Measurements from ENCODE around the gene DIS3L2.

DNA sequence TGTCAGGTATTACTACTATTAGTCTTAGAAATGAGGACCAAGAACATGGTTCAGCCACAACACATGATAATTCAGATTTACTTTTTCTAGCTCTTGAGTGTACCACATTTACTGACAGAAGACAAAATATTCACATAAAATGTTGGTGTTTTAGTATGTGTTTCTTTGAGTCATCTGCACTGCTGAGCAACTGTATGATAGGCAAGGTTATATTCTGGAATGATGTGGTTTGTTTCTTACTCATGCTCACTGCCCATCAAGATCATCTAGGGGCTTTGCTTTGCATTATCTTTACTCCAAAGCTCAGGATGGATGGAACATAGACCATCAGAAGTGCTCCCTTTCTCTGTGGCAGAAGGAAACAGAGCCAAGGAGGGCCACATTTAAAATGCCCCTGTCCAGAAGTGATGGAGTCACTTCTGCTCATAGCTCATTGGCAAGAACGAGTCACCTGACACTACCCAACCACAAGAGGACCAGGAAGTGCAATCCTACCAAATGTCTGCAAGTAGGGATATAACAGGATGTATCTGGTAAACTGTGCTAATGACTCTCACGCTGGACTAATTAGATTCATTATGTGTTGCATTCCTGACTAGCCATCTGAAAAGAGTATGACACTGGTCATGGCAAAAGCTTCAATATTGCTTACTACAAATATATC is 81.5 kb downstream of the DIS3L2 start:
- TF ChIP-seq, protein P1, sequence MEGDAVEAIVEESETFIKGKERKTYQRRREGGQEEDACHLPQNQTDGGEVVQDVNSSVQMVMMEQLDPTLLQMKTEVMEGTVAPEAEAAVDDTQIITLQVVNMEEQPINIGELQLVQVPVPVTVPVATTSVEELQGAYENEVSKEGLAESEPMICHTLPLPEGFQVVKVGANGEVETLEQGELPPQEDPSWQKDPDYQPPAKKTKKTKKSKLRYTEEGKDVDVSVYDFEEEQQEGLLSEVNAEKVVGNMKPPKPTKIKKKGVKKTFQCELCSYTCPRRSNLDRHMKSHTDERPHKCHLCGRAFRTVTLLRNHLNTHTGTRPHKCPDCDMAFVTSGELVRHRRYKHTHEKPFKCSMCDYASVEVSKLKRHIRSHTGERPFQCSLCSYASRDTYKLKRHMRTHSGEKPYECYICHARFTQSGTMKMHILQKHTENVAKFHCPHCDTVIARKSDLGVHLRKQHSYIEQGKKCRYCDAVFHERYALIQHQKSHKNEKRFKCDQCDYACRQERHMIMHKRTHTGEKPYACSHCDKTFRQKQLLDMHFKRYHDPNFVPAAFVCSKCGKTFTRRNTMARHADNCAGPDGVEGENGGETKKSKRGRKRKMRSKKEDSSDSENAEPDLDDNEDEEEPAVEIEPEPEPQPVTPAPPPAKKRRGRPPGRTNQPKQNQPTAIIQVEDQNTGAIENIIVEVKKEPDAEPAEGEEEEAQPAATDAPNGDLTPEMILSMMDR (IDR thresholded peaks at IDR 0.05): no peak
- TF ChIP-seq POLR2A (IDR thresholded peaks at IDR 0.05) (no peak), EP300 (IDR thresholded peaks at IDR 0.05) (no peak)
